Keratinocyte (primary cell): ENCODE measurements around the gene GRIP1. TPM values are rescaled to one million over a fixed set of nuclear protein-coding genes. Genes with fewer than 3 reads are reported as not detected.

Source experiments
- DNase-seq: peaks from one replicate; pipeline ENCODE4 v3.0.0-alpha.2; 2011; ENCODE audit warnings: low read depth, missing footprints, low spot score
- FAIRE-seq: peaks from 2 replicates; lab custom pipeline; 2011; peaks lifted over from hg19 to GRCh38; lab: Jason Lieb, UNC
- H2AFZ ChIP-seq: 2 replicates; pipeline ENCODE4 v1.6.0; 2012; ENCODE audit warnings: low read length, control low read depth, inconsistent platforms; ENCODE audit not compliant: control insufficient read depth
- H3K27ac ChIP-seq: 2 replicates; pipeline ENCODE4 v1.5.1; 2011; ENCODE audit warnings: low read length; ENCODE audit not compliant: control insufficient read depth, insufficient read depth
- H3K27me3 ChIP-seq: 3 replicates; pipeline ENCODE4 v1.6.0; 2011; ENCODE audit warnings: low read length; ENCODE audit not compliant: control insufficient read depth, insufficient read depth; ENCODE audit errors: extremely low read depth
- H3K36me3 ChIP-seq, 2 experiments: 2 replicates in 1 of 2; 3 replicates in 1 of 2; pipeline ENCODE4 v1.5.1; 2011; ENCODE audit warnings: low read length in 2 of 2, mild to moderate bottlenecking in 1 of 2; ENCODE audit not compliant: control insufficient read depth in 2 of 2, insufficient read depth in 2 of 2; ENCODE audit errors: extremely low read depth in 1 of 2
- H3K4me1 ChIP-seq: 3 replicates; pipeline ENCODE4 v1.5.1; 2011; ENCODE audit warnings: low read length; ENCODE audit not compliant: control insufficient read depth, insufficient read depth; ENCODE audit errors: extremely low read depth
- H3K4me2 ChIP-seq: 3 replicates; pipeline ENCODE4 v1.6.0; 2011; ENCODE audit warnings: low read depth, low read length; ENCODE audit not compliant: control insufficient read depth, insufficient read depth; ENCODE audit errors: extremely low read depth
- H3K4me3 ChIP-seq, 3 experiments: fragments of 200-600 bp in 1 of 3; sonication (generic) in 1 of 3; 2 replicates in 2 of 3; 3 replicates in 1 of 3; pipeline ENCODE4 v1.5.1; 2011 to 2016; ENCODE audit warnings: low read length in 3 of 3, mild to moderate bottlenecking in 3 of 3, control low read depth in 2 of 3, inconsistent platforms in 1 of 3, low read depth in 1 of 3, mixed read lengths in 1 of 3, mixed run types in 1 of 3, moderate library complexity in 1 of 3; ENCODE audit not compliant: control insufficient read depth in 2 of 3, insufficient read depth in 2 of 3; ENCODE audit errors: extremely low read depth in 1 of 3
- H3K79me2 ChIP-seq: 2 replicates; pipeline ENCODE4 v1.6.0; 2012; ENCODE audit warnings: low read length; ENCODE audit not compliant: control insufficient read depth, insufficient read depth
- H3K9ac ChIP-seq: 3 replicates; pipeline ENCODE4 v1.6.0; 2011; ENCODE audit warnings: low read length; ENCODE audit not compliant: control insufficient read depth, insufficient read depth; ENCODE audit errors: extremely low read depth
- H3K9me1 ChIP-seq: 3 replicates; pipeline ENCODE4 v1.6.0; 2011; ENCODE audit warnings: low read length; ENCODE audit not compliant: control insufficient read depth, insufficient read depth; ENCODE audit errors: extremely low read depth
- H3K9me3 ChIP-seq: 2 replicates; pipeline ENCODE4 v1.5.1; 2012; ENCODE audit warnings: low read depth, low read length; ENCODE audit not compliant: control insufficient read depth
- H4K20me1 ChIP-seq: 3 replicates; pipeline ENCODE4 v1.6.0; 2011; ENCODE audit warnings: low read length; ENCODE audit not compliant: control insufficient read depth, insufficient read depth; ENCODE audit errors: extremely low read depth
- CTCF ChIP-seq, 3 experiments: IDR thresholded peaks in 1 of 3; conservative IDR thresholded peaks in 1 of 3; optimal IDR thresholded peaks in 1 of 3; 2 replicates in 2 of 3; 3 replicates in 1 of 3; pipeline versions ENCODE3 to v1.5.1; 2011; ENCODE audit warnings: low read length in 3 of 3, mild to moderate bottlenecking in 3 of 3, moderate library complexity in 2 of 3, control low read depth in 1 of 3, inconsistent platforms in 1 of 3; ENCODE audit not compliant: insufficient read depth in 2 of 3; ENCODE audit errors: extremely low read depth in 1 of 3
- EZH2 ChIP-seq: IDR thresholded peaks from one replicate; pipeline ENCODE4 v1.6.1; 2012; ENCODE audit warnings: inconsistent platforms, mild to moderate bottlenecking, low read length, moderate library complexity
- dilution Hi-C: fragments of 300-500 bp; cut with MboI; formaldehyde crosslinking; loops from one replicate; pipeline ENCODE4 v1.7.0; 2020; ENCODE audit warnings: low sequenced_read_pairs; ENCODE audit not compliant: extremely low pct_ligation_motif_present
- polyA plus RNA-seq, 5 experiments: library from polyadenylated mRNA; depleted of rRNA in 3 of 5; stranded (reverse) in 3 of 5; stranded (forward) in 1 of 5; unstranded in 1 of 5; fragments of >200 nt; gene quantifications; 1 replicate in 1 of 5; 2 replicates in 3 of 5; 3 replicates in 1 of 5; pipeline versions ENCODE4 v1.2.1 to v1.2.3, GENCODE V29; 2011 to 2012; ENCODE audit warnings: missing spikeins in 2 of 5, low read depth in 1 of 5, low replicate concordance in 1 of 5

The GRIP1 gene
- polyA plus RNA-seq, 1 donor (not counting 4 experiments of a cell fraction or from before 2014, with no cell fraction given): 6.7 TPM

DNA sequence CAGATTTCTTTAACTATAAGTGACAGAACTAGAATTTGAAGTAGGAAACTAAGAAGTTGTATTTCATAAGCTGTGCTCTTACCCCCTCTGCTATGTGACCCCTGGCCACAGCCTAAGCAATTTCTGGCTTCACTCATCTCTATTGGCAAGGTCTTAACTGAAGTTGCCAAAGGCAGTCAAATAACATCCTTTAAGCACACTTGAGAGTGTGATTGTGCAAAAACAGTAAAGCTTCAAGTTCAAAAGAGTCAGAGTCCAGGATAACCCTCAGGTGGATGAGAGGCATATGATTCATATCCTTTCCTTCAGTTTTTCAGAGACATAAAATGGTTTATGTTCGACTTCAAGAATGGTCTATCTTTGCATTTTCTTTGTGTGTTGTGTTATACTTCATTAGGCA lies 45.2 kb downstream of the GRIP1 start:
- dilution Hi-C loops: no loop called here
- Histone ChIP-seq H3K79me2 (no peaks in the 10 kb centered on the region), H3K9me1 (no peaks in the 10 kb centered on the region), H3K4me3 (peak overlapping the region in 1 of 3 experiments; percentile 18), H3K4me2 (peak overlapping the region; percentile 42), H3K27me3 (no peaks in the 10 kb centered on the region), H3K4me1 (peaks cover 27% of the 10 kb centered on the region), H4K20me1 (no peaks in the 10 kb centered on the region), H3K9ac (no peak overlapping the region), H3K36me3 (no peaks in the 10 kb centered on the region), H2AFZ (no peak overlapping the region), H3K9me3 (no peaks in the 10 kb centered on the region), H3K27ac (peak overlapping the region; percentile 39)
- DNase-seq (peak; percentile 53), FAIRE-seq (peak; percentile 96)
- no peak for TF ChIP-seq CTCF (optimal IDR thresholded peaks at IDR 0.05 in 1 of 3, IDR thresholded peaks at IDR 0.05 in 1 of 3, conservative IDR thresholded peaks at IDR 0.05 in 1 of 3; ENCODE audit: extremely low read depth in 1 of 3, insufficient read depth in 2 of 3, low read length in 3 of 3)
- TF ChIP-seq EZH2: no peak

DNA sequence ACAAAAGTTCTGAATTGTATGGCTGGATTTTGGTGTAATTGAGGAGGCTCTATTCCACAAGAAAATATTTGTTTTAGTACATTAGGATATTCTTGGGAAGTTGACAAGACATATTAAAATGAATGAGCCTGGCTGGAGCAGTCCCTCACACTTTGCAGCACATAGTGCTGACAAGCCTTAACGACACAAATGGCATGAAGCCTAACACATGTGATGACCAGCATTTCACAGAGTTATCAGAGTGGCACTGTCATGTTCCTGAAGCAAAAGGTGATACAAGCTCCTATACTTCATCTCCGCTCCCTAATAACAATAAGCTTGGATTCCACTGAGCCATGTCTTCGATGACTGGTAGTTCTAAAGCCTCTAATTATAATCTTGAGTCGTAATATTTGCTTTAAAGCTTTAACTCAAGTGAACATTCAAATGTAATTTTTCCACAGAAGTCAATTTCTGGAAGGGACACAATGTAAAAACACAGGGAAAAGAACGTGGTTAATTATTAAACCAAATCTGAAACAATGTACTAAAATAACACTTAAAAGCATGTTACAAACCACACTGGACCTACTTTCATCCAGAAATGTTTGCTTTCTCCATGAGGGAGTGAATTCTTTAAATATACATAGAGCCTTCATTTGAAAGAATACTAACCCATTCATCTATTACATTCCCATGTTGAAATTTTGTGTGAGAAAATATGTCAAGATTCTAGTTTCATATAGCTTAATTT lies 49.6 kb downstream of the GRIP1 start:
- TF ChIP-seq CTCF (optimal IDR thresholded peaks at IDR 0.05 in 1 of 3, IDR thresholded peaks at IDR 0.05 in 1 of 3, conservative IDR thresholded peaks at IDR 0.05 in 1 of 3; ENCODE audit: extremely low read depth in 1 of 3, insufficient read depth in 2 of 3, low read length in 3 of 3): no peak
- FAIRE-seq: peak; percentile 34
- H2AFZ ChIP-seq: no peak overlapping the region

More for the DNA sequence above, 49.6 kb downstream of the GRIP1 start:
- dilution Hi-C loops: no loop called here
- Histone ChIP-seq H3K4me3 (no peak overlapping the region), H3K9ac (no peak overlapping the region), H3K79me2 (no peaks in the 10 kb centered on the region), H3K9me3 (no peaks in the 10 kb centered on the region), H3K27ac (no peak overlapping the region), H4K20me1 (no peaks in the 10 kb centered on the region), H3K27me3 (no peaks in the 10 kb centered on the region), H3K4me1 (peaks cover 22% of the 10 kb centered on the region), H3K36me3 (no peaks in the 10 kb centered on the region), H3K9me1 (no peaks in the 10 kb centered on the region), H3K4me2 (no peak overlapping the region)
- DNase-seq: no peak
